ENCODE measurements around the gene RGS21.
A peak's percentile ranks its signal among the peaks of the same experiment; 100 is the strongest.

The RGS21 gene

GRCh38 chr1:192358402-192358801 is 41.6 kb downstream of the RGS21 start:
- no peaks in the 10 kb centered on the region for H3K9me3 Mint-ChIP-seq
- no peak overlapping the region for H3K27ac Mint-ChIP-seq
- no peaks in the 10 kb centered on the region for H3K27me3 Mint-ChIP-seq
- no peaks in the 10 kb centered on the region for H3K4me1 Mint-ChIP-seq
- ATAC-seq (no peak), DNase-seq (no peak)
- no peak overlapping the region for H3K4me3 Mint-ChIP-seq

GRCh38 chr1:192358822-192359221 is 42.0 kb downstream of the RGS21 start:
- no peaks in the 10 kb centered on the region for H3K4me1 Mint-ChIP-seq
- no peak for ATAC-seq
- no peaks in the 10 kb centered on the region for H3K9me3 Mint-ChIP-seq
- DNase-seq = no peak
- no peak overlapping the region for H3K27ac Mint-ChIP-seq
- no peaks in the 10 kb centered on the region for H3K27me3 Mint-ChIP-seq
- no peak overlapping the region for H3K4me3 Mint-ChIP-seq

DNA sequence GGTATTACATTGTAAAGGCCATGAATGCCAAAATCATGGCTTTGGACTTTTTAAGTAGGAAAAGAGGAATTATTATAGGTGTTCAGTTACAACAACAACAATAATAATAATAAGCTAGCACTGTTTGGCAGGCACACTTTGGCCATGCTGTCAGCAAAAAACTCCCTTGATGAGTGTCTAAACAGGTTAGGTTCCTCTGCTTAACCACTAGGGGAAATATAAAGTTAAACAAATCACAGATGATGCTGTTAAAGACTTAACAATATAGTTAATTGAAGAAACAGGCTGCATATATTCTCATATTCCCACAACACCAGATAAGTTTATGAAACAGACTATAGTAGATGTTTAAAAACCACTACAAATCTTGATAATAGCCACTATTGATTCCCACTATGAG is 46.4 kb downstream of the RGS21 start:
- DNase-seq (no peak), ATAC-seq (no peak)
- Mint-ChIP-seq H3K4me1 (no peaks in the 10 kb centered on the region), H3K9me3 (no peaks in the 10 kb centered on the region), H3K4me3 (no peak overlapping the region), H3K27me3 (no peaks in the 10 kb centered on the region), H3K27ac (no peak overlapping the region)

GRCh38 chr1:192367436-192367835 is 50.6 kb downstream of the RGS21 start:
- Mint-ChIP-seq H3K27me3 (no peaks in the 10 kb centered on the region), H3K4me3 (no peak overlapping the region), H3K4me1 (no peaks in the 10 kb centered on the region), H3K9me3 (no peaks in the 10 kb centered on the region), H3K27ac (no peak overlapping the region)
- DNase-seq = no peak
- no peak for ATAC-seq

DNA sequence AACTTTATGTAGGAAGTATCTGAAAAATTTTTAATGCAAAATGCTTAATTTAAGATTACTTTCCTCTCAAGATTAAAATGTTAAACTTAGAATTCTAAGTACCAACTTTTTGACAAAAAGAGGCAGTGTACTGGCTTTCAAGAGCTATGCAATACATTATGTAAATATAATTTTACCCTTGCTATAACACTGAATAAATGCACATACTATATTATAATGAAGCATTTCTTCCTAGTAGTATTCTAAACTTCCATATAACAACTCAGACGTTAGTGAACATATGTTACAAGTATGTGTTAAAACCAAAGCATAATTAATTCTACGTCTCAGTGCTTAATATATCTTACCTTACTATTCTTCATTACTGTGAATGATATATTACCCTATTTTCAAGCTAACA is 58.5 kb downstream of the RGS21 start:
- Mint-ChIP-seq H3K9me3 (no peaks in the 10 kb centered on the region), H3K4me1 (no peaks in the 10 kb centered on the region)

GRCh38 chr1:192376374-192376773 is 59.6 kb downstream of the RGS21 start:
- no peaks in the 10 kb centered on the region for H3K9me3 Mint-ChIP-seq
- H3K27ac Mint-ChIP-seq = no peak overlapping the region
- DNase-seq = no peak
- no peaks in the 10 kb centered on the region for H3K27me3 Mint-ChIP-seq
- no peaks in the 10 kb centered on the region for H3K4me1 Mint-ChIP-seq
- H3K4me3 Mint-ChIP-seq = no peak overlapping the region
- no peak for ATAC-seq

More for the DNA sequence above, 58.5 kb downstream of the RGS21 start:
- no peak for ATAC-seq
- Mint-ChIP-seq H3K4me3 (no peak overlapping the region), H3K27me3 (no peaks in the 10 kb centered on the region), H3K27ac (no peak overlapping the region)
- no peak for DNase-seq

GRCh38 chr1:192378276-192378675 is 61.5 kb downstream of the RGS21 start:
- no peaks in the 10 kb centered on the region for H3K27me3 Mint-ChIP-seq
- DNase-seq (no peak), ATAC-seq (no peak)
- no peak overlapping the region for H3K4me3 Mint-ChIP-seq
- H3K27ac Mint-ChIP-seq = no peak overlapping the region
- no peaks in the 10 kb centered on the region for H3K9me3 Mint-ChIP-seq
- no peaks in the 10 kb centered on the region for H3K4me1 Mint-ChIP-seq

DNA sequence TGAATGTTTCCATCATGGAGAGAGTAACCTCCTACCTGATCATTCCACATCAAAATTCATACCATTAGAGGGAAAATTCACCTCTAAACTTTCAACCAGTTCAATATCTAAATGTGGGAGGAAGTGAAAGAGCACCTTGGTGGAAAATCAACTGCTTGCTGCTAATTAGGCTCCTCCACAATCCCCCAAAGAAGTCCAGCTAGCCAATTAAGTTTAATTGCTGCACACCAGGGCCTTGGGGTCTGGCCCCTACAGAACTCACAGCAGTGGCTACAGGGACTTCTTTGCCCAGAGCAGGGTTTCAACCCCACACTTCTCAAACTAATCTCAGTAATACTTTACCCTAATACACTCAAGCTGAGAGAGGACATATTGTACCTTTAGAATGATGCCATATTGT is 62.1 kb downstream of the RGS21 start:
- no peak for DNase-seq
- H3K9me3 Mint-ChIP-seq = no peaks in the 10 kb centered on the region
- H3K27ac Mint-ChIP-seq = no peak overlapping the region
- no peak overlapping the region for H3K4me3 Mint-ChIP-seq
- ATAC-seq = no peak
- no peaks in the 10 kb centered on the region for H3K27me3 Mint-ChIP-seq
- no peaks in the 10 kb centered on the region for H3K4me1 Mint-ChIP-seq

DNA sequence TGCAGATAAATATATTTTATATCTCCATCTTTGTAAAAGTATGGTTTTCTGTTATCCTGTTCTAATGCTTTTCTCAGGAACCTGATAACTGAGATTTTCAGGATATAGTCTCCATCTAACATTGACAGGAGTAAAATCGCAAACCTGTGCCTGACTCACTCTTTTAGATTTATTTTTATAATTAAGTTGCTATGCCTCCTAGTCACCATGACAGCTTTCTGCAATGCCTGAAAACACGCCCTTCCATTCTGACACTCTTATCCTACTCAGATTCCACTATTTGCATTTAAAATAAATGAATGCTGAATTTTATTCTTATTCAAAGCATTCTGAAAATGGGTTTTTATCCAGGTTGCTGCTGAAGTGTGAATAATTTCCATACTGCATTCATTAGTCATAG is 62.8 kb downstream of the RGS21 start:
- Mint-ChIP-seq H3K4me1 (no peaks in the 10 kb centered on the region), H3K4me3 (no peak overlapping the region), H3K9me3 (no peaks in the 10 kb centered on the region), H3K27me3 (no peaks in the 10 kb centered on the region), H3K27ac (peak overlapping the region; percentile 34 to 36)
- DNase-seq (no peak), ATAC-seq (no peak)

DNA sequence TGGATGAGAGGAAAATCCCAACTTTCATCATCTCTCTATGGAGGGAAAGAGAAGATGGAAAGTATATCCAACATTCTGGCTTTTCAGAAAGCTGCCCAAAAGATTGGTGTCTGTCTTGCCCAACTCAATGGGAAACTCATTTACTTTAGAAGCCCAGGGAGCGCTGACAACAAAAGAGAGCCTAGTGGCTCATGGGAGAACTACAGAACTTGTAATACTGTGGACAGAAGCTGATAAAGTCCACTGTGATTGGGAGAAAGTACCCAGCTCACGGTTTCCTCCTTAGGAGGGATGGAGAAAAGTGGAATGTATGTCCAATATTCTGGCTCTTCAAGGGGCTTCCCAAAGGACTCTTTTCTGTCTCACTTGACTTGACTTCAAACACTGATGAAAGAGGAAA is 66.0 kb downstream of the RGS21 start:
- Mint-ChIP-seq H3K9me3 (no peaks in the 10 kb centered on the region), H3K4me3 (no peak overlapping the region), H3K27ac (no peak overlapping the region), H3K27me3 (no peaks in the 10 kb centered on the region), H3K4me1 (no peaks in the 10 kb centered on the region)
- DNase-seq = no peak
- no peak for ATAC-seq

DNA sequence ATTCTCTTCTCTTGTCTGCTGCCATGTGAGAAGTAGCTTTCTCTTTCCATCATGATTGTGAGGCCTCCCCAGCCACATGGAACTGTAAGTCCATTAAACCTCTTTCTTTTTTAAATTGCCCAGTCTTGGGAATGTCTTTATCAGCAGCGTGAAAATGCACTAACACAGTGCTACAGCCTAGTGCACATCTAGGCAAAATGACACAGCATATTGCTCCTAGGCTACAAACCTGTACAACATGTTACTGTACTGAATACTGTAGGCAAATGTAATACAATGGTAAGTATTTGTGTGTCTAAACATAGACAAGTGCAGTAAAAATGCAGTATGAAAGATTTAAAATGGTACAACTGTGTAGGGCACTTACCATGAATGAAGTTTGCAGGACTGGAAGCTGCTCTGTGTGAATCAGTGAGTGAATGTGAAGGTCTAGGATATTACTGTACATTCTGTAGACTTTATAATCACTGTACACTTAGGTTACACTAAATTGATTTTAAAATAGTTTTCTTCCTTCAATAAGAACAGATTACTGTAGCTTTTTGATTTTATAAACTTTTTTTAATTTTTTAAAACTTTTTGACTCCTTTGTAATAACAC is 69.4 kb downstream of the RGS21 start:
- Mint-ChIP-seq H3K27me3 (no peaks in the 10 kb centered on the region), H3K27ac (no peak overlapping the region), H3K4me1 (no peaks in the 10 kb centered on the region), H3K9me3 (no peaks in the 10 kb centered on the region), H3K4me3 (no peak overlapping the region)
- ATAC-seq = no peak
- no peak for DNase-seq

GRCh38 chr1:192395211-192395610 is 78.4 kb downstream of the RGS21 start:
- no peak for DNase-seq
- ATAC-seq = no peak
- Mint-ChIP-seq H3K27me3 (no peaks in the 10 kb centered on the region), H3K27ac (no peak overlapping the region), H3K4me3 (no peak overlapping the region), H3K4me1 (no peaks in the 10 kb centered on the region), H3K9me3 (no peaks in the 10 kb centered on the region)

- Mint-ChIP-seq H3K27me3 (no peaks in the 10 kb centered on the region), H3K4me3 (no peak overlapping the region), H3K27ac (no peak overlapping the region), H3K4me1 (no peaks in the 10 kb centered on the region), H3K9me3 (no peaks in the 10 kb centered on the region)
- no peak for ATAC-seq
- no peak for DNase-seq
Observed at GRCh38 chr1:192395895-192396294, 79.1 kb downstream of the RGS21 start.

- DNase-seq = no peak
- no peaks in the 10 kb centered on the region for H3K9me3 Mint-ChIP-seq
- no peaks in the 10 kb centered on the region for H3K4me1 Mint-ChIP-seq
- no peaks in the 10 kb centered on the region for H3K27me3 Mint-ChIP-seq
- ATAC-seq = no peak
- no peak overlapping the region for H3K4me3 Mint-ChIP-seq
- no peak overlapping the region for H3K27ac Mint-ChIP-seq
Observed at GRCh38 chr1:192399161-192399560, 82.4 kb downstream of the RGS21 start.

DNA sequence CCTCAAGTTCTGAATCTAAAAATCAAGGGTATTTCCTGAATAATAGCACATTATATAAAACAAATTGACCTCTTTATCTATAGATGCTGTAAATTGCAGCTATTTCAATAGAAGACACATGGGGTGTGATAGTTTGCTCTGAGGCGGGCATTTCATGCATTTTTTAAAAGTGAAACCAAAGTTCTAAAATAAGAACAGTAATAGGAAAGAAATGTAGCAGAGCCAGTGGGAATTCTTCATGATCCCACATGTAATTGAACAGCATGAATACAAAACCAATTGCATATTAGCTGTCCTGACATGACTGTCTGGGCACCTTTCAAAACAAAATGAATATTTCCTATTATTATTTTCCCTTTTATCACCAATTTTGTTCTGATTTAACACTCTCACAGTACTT is 85.0 kb downstream of the RGS21 start:
- ATAC-seq (no peak), DNase-seq (no peak)
- no peak overlapping the region for H3K4me3 Mint-ChIP-seq
- no peaks in the 10 kb centered on the region for H3K27me3 Mint-ChIP-seq
- no peaks in the 10 kb centered on the region for H3K9me3 Mint-ChIP-seq
- H3K4me1 Mint-ChIP-seq = no peaks in the 10 kb centered on the region
- H3K27ac Mint-ChIP-seq = no peak overlapping the region

DNA sequence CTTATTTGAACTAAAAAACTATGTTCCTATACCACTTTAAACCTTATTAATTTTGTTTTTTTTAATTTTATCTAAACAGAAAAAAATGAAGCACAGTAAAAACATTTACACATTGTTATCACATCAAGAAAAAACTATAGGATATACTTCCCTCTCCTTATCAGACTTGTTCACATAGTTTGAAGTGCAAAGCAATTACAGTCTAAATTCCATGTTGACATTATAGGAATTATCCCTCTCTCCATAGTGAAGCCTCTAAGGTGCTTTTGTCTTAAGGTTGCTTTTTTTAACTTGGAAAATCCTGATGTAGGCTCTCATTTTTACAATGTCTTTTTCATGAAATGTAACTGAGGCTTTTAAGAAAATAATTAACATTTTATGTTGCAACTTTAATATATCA is 85.8 kb downstream of the RGS21 start:
- Mint-ChIP-seq H3K27me3 (no peaks in the 10 kb centered on the region), H3K4me1 (no peaks in the 10 kb centered on the region), H3K27ac (no peak overlapping the region), H3K9me3 (no peaks in the 10 kb centered on the region), H3K4me3 (no peak overlapping the region)
- no peak for ATAC-seq
- no peak for DNase-seq

GRCh38 chr1:192407206-192407605 is 90.4 kb downstream of the RGS21 start:
- Mint-ChIP-seq H3K4me1 (no peaks in the 10 kb centered on the region), H3K27ac (no peak overlapping the region), H3K9me3 (no peaks in the 10 kb centered on the region), H3K4me3 (no peak overlapping the region), H3K27me3 (no peaks in the 10 kb centered on the region)
- ATAC-seq = no peak
- no peak for DNase-seq

Data from stimulated activated naive CD8-positive, alpha-beta T cell treated with anti-CD3 and anti-CD28 coated beads, Interleukin-15, amount 100 ng/mL, for 72 hours (primary cell).